Mucosa of descending colon (tissue), 3 donors: ENCODE data around the gene SNPH. TPM values are rescaled to one million over a fixed set of nuclear protein-coding genes. Genes with fewer than 3 reads are reported as not detected.

Experiments
- ATAC-seq: fragments of 200-7000 bp; cut with Tn5 transposase; one replicate; pipeline ENCODE4 v1.9.1; 2020; ENCODE audit warnings: mild to moderate bottlenecking, moderate library complexity
- DNase-seq, 3 donors: peaks; one replicate each; pipeline ENCODE4 v3.0.0-alpha.2; 2020
- H3K36me3 ChIP-seq: fragments of 200-600 bp; one replicate; pipeline ENCODE4 v1.8.0; 2021; ENCODE audit warnings: low read depth, mild to moderate bottlenecking
- H3K4me1 ChIP-seq: fragments of 200-600 bp; one replicate; pipeline ENCODE4 v1.8.0; 2021; ENCODE audit warnings: low read depth, mild to moderate bottlenecking
- H3K4me3 ChIP-seq: fragments of 200-600 bp; one replicate; pipeline ENCODE4 v1.8.0; 2021; ENCODE audit warnings: mild to moderate bottlenecking
- H3K9me3 ChIP-seq: fragments of 200-600 bp; one replicate; pipeline ENCODE4 v1.8.0; 2021; ENCODE audit warnings: mild to moderate bottlenecking
- CTCF ChIP-seq: fragments of 200-600 bp; IDR thresholded peaks from one replicate; pipeline ENCODE4 v1.8.0; 2022; ENCODE audit warnings: antibody characterized with exemption, mild to moderate bottlenecking
- intact Hi-C, 2 donors: fragments of 100-400 bp; cut with DNase I in 1 of 2; cut with micrococcal nuclease in 1 of 2; formaldehyde crosslinking; loops; one replicate each; pipeline versions ENCODE4 v1.11.0 to v1.11.1; 2022; cut with DNase I, micrococcal nuclease
- total RNA-seq, 3 donors: library from RNA; stranded (reverse); fragmentation: NEBNext Ultra II Directional in 2 of 3; extraction: Animal tissue kit (Norgen Biotek cat#: 25700) in 2 of 3; gene quantifications; one replicate each; pipeline versions ENCODE4 v1.2.1 to v1.2.4, GENCODE V29; 2021 to 2023
- donor health status: DM: no; HTN: no; CAD: no; lungs with moderate emphysema.
- donor health status: DM: no; HTN: no; CAD: no.
- donor health status: DM: no; HTN: yes; CAD: no.

The SNPH gene
- total RNA-seq, 3 donors from 2014 or later, result 1.1 to 11.7 (median 2.2) TPM

GRCh38 chr20:1324598-1325172 lies 58.6 kb downstream of the SNPH start:
- H3K4me1 ChIP-seq, result peaks cover 29% of the 10 kb centered on the region
- DNase-seq (no peak), ATAC-seq (no peak)
- H3K9me3 ChIP-seq, result no peaks in the 10 kb centered on the region
- H3K36me3 ChIP-seq, result no peaks in the 10 kb centered on the region
- H3K4me3 ChIP-seq, result peak overlapping the region; percentile 60
- no peak for TF ChIP-seq CTCF
- intact Hi-C loops, result loop anchor here (5.0 kb wide), 2 partner anchors 53 to 68 kb away; partner anchors contain the start of gene FKBP1A (in 1 of the 2)

GRCh38 chr20:1325173-1326030 lies 59.3 kb downstream of the SNPH start:
- no peak for TF ChIP-seq CTCF
- no peaks in the 10 kb centered on the region for H3K9me3 ChIP-seq
- H3K4me1 ChIP-seq, result peaks cover 35% of the 10 kb centered on the region
- peak overlapping the region; percentile 60 for H3K4me3 ChIP-seq
- DNase-seq (peak; percentile 97 to 99 (median 97)), ATAC-seq (peak; percentile 73)
- H3K36me3 ChIP-seq, result no peaks in the 10 kb centered on the region
- intact Hi-C loops, result loop anchor here (5.0 kb wide), 2 partner anchors 52 to 67 kb away; partner anchors contain the start of gene FKBP1A (in 1 of the 2)

- Histone ChIP-seq H3K4me3 (peak overlapping the region; percentile 60), H3K9me3 (no peaks in the 10 kb centered on the region), H3K4me1 (peaks cover 41% of the 10 kb centered on the region), H3K36me3 (no peaks in the 10 kb centered on the region)
- no peak for TF ChIP-seq CTCF
- intact Hi-C loops, result loop anchor here (5.0 kb wide), 2 partner anchors 51 to 66 kb away; partner anchors contain the start of gene FKBP1A (in 1 of the 2)
- ATAC-seq (no peak), DNase-seq (peak in 1 of 3 donors; percentile 53)
These were observed 60.2 kb downstream of the SNPH start for GRCh38 chr20:1326031-1326930.

- no peak for TF ChIP-seq CTCF
- intact Hi-C loops, result loop anchor here (5.0 kb wide), 2 partner anchors 50 to 65 kb away; partner anchors contain the start of gene FKBP1A (in 1 of the 2)
- peak; percentile 49 to 63 (median 59) for DNase-seq
- Histone ChIP-seq H3K4me1 (peaks cover 41% of the 10 kb centered on the region), H3K4me3 (no peak overlapping the region), H3K36me3 (no peaks in the 10 kb centered on the region), H3K9me3 (no peaks in the 10 kb centered on the region)
- ATAC-seq, result no peak
These were observed 61.2 kb downstream of the SNPH start for GRCh38 chr20:1327241-1327653.
